Stimulated activated CD8-positive, alpha-beta memory T cell treated with anti-CD3 and anti-CD28 coated beads, Interleukin-15, amount 100 ng/mL, for 4 hours (primary cell): ENCODE measurements around the gene CCDC171.
"Not testable (repeated sequence)": the region's sequence is repeated elsewhere in the genome, so short reads cannot be mapped to it uniquely, and the experiment has no call there.

Experiments used
- DNase-seq, 2 donors: peaks; one replicate each; pipeline ENCODE4 v3.0.0-alpha.2; 2020; ENCODE audit warnings: low read depth in 2 of 2

CCDC171 gene

GRCh38 chr9:15761551-15761950 lies 208.7 kb downstream of the CCDC171 start:
- DNase-seq = no peak

- DNase-seq = no peak
These were observed 210.5 kb downstream of the CCDC171 start for GRCh38 chr9:15763371-15763770.

- no peak for DNase-seq
These were observed 211.3 kb downstream of the CCDC171 start for GRCh38 chr9:15764131-15764530.

- DNase-seq = no peak
These were observed 216.7 kb downstream of the CCDC171 start for GRCh38 chr9:15769547-15769946.

GRCh38 chr9:15778861-15779260 lies 226.0 kb downstream of the CCDC171 start:
- DNase-seq = no peak

GRCh38 chr9:15782106-15782505 lies 229.3 kb downstream of the CCDC171 start:
- DNase-seq = no peak

- DNase-seq = no peak
These were observed 232.7 kb downstream of the CCDC171 start for GRCh38 chr9:15785584-15785983.

GRCh38 chr9:15786616-15787015 lies 233.8 kb downstream of the CCDC171 start:
- no peak for DNase-seq

GRCh38 chr9:15810219-15810899 lies 257.5 kb downstream of the CCDC171 start:
- not testable (repeated sequence) for DNase-seq

- no peak for DNase-seq
These were observed 260.2 kb downstream of the CCDC171 start for GRCh38 chr9:15813076-15813475.

- no peak for DNase-seq
These were observed 271.5 kb downstream of the CCDC171 start for GRCh38 chr9:15824310-15824709.

GRCh38 chr9:15831384-15831783 lies 278.5 kb downstream of the CCDC171 start:
- DNase-seq = no peak

- no peak for DNase-seq
These were observed 281.7 kb downstream of the CCDC171 start for GRCh38 chr9:15834541-15834940.

GRCh38 chr9:15837079-15837679 lies 284.3 kb downstream of the CCDC171 start:
- DNase-seq = no peak

GRCh38 chr9:15842051-15842450 lies 289.2 kb downstream of the CCDC171 start:
- DNase-seq = no peak

- DNase-seq = no peak
These were observed 290.5 kb downstream of the CCDC171 start for GRCh38 chr9:15843316-15843715.

GRCh38 chr9:15843931-15844330 lies 291.1 kb downstream of the CCDC171 start:
- DNase-seq = no peak

GRCh38 chr9:15846611-15847010 lies 293.8 kb downstream of the CCDC171 start:
- no peak for DNase-seq

- no peak for DNase-seq
These were observed 297.0 kb downstream of the CCDC171 start for GRCh38 chr9:15849871-15850270.

GRCh38 chr9:15851766-15852165 lies 298.9 kb downstream of the CCDC171 start:
- DNase-seq = no peak

- no peak for DNase-seq
These were observed 303.7 kb downstream of the CCDC171 start for GRCh38 chr9:15856591-15856990.

- DNase-seq = no peak
These were observed 314.5 kb downstream of the CCDC171 start for GRCh38 chr9:15867334-15867733.

- no peak for DNase-seq
These were observed 315.1 kb downstream of the CCDC171 start for GRCh38 chr9:15867988-15868387.
